GM21737 (cell line): Measurements from ENCODE around the gene NUB1.
A peak's percentile ranks its signal among the peaks of the same experiment; 100 is the strongest.

Experiments
- ATAC-seq: cut with Tn5 transposase; IDR thresholded peaks from one replicate; pipeline ENCODE4 v1.9.1; 2021; ENCODE audit warnings: mild to moderate bottlenecking, moderate library complexity; ENCODE audit not compliant: unreplicated experiment

NUB1 gene

DNA sequence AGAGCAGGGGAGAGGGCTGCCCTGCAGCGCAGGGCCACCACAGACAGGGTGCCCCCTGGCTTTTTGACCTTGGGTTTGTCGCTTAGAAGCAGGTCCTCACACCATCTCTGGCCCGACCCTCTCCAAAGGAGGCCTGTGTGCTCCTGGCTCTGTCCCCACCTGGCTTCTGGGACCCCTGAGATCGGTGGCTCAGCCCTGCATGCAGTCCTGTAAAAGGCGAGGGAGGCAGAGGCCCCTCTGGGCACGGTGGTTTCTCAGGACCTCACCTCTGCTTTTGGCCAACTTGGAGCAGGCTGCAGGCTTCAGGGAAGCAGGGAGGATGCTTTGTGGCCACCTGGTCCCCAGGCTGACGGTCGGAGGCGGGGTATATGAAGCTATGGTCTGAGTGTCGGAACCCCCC, 46.8 kb downstream of the NUB1 start:
- no peak for ATAC-seq

GRCh38 chr7:151389096-151389767, 47.6 kb downstream of the NUB1 start:
- no peak for ATAC-seq

DNA sequence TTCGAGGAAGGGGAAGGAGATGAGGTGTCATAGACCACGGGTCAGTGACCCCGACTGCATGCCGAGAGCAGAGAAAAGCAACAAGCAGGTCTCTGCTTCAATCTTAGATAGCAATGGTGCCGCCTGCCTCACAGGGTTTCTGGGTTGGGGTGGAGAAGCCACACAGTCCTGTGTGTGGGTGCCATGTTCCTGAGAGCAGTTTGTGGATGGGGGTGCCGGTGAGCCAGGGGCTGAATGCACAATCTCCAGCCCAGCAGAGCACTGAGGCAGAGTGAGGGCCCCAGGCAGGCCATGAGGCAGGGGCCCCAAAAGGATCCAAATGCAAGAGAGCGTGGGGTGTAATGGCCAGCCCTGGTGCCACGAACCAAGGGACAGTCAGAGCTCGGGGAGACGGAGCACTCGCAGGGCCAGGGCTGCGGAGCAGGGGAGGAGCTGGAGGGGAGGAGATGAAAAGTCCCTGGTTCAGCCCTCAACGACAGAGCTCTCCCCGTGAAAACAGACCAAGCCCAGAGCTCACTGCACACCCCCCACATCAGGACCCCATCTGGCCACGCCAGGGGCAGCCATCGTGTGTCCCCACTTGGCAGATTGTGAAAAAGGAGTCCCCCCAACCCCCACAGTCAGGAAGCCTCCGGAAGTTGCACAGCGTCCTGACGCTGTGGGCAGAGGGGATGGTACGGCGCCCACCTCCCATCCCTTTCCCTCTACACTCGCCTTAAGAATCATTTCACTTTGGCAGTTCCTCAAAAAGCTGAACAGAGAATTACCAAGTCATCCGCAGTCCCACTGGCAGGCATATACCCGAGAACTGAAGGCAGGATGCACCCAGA, 48.4 kb downstream of the NUB1 start:
- ATAC-seq: no peak

DNA sequence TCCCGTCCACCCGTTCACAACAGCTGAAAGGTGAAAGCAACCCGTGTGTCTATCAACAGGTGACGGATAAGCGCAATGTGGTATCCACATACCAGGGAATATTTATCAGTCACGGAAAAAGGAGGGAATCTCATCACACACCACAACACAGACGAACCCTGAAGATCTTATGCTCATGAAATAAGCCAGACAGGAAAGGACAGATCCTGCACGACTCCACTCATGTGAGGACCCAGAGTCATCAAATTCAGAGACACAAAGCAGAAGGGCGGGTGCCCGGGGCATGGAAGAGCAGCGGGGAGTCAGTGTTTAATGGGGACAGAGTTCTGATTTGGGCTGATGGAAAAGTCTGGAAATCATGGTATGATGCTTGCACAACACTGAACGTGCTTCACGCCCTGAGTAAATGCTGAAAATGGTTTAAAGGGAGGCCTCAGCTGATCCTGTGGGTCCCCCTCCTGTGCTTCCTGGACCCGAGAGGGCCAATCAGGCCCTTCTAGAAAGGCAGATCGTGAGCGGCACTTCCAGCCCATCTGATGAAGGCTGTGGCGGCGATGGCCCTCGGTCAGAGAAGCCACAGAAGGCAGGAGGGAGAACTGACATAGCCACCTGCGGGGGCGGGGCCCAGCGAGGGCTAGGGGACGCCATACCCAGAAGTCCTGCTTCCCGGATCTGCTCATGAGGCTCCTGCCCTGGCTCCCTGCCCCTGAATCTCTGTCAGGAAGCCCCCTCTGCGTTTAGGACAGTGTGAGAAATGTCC, 49.2 kb downstream of the NUB1 start:
- no peak for ATAC-seq

DNA sequence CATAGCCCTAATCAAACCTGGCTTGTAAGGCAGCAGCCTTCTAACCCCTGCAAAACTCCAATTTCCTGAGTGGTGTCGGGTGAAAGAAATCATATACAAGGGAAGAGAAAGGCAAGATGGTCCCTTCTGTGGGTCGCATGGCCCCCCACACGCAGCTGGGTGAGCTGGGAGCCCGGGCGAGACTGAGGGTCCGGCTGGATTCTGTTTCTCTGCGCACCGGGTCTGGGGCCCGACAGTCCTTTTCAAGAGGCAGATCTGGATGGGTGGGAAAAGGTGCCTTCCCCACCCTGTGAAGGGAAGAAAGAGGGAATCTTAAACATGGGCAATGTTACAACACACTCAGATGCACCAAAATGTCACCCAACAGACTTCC, 49.7 kb downstream of the NUB1 start:
- no peak for ATAC-seq

GRCh38 chr7:151392002-151392401, 50.4 kb downstream of the NUB1 start:
- no peak for ATAC-seq

GRCh38 chr7:151392426-151392825, 50.8 kb downstream of the NUB1 start:
- ATAC-seq: no peak

DNA sequence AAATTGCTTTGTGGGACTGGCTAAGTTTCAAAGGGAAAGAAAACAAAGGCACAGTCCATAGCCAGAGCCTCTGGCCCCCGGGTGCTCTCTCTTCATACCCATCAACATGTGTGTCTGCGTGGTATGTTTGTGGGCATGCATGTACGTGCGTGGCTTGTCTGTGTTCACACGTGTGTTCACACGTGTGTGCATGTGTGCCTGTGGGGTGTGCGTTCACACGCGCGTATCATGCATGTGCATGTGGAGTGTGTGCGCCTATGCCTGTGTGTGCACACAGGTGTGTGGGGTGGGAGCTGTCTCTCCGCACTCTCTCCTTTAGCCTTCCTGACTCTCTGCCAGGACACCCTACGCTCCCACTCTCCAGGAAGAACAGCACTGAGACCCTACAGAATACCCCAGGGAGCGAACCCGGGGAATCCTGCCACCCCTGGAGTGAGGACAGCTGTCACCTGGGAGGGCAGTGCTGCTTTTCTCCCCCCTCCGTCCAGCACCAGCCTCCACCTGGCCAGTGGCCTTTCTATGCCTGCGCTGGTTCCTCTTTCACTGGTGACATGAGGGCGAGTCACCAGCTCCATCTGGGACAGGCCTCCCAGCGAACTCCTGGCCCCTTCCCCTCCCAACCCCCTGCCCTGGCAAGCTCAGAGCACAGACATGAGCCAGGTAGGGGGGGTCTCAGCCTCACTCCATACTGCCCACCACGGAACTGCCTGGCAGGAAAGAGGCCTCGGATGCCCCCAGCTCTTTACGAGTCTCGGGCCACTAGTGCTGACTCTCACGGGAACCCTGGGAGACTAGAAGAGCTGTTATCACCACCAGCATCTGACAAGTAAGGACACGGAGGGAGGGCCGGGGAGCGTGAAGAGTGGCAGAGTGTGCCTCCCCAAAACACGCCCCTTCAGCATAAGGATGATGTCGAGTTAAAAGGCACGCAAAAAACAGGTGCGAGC, 51.7 kb downstream of the NUB1 start:
- ATAC-seq: no peak

DNA sequence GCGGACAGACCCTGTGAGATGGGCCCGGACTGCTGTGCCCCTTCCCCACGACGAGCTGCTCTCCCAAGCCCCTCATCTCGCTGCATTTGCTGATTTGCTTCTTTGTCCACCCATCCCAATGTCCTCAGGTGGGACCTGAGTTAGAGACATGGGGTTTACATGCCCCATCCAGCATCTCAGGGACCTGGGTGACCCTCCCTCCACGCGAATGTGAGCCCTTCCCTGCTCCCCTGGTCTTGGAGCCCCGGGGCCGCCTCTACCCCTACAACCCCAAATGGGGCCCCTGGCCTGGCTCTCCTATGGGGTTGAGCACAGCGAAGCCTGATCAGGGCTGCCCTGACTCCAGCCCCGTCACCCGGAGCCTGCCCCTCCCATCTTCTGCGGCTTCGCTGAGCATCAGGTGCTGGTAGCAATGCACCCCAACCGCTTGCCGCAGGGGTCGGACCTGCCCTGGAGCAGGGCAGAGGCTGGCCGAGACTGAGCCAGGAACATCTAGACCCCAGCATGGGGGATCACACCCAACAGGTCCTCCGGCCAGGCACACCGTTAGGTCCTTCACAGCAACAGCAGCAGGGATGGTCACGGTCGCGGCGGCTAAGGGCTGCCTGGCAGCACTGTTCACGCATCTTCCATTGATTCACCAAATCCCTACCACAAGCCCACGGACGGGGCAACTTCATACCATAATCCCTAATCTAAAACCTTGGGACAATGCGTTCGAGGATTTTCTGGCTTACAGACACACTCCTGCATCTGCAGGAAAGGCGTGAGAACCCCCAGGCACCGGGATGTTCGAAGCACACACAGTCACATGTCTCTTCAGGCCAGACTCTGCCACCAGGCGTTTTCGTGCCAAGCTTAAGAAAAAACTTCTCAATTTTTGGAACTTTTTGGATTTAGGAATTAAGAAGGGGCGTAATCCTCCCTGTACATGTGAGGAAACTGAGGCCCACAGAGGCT, 52.7 kb downstream of the NUB1 start:
- no peak for ATAC-seq

- no peak for ATAC-seq
These were observed 53.4 kb downstream of the NUB1 start for GRCh38 chr7:151395036-151395367.

DNA sequence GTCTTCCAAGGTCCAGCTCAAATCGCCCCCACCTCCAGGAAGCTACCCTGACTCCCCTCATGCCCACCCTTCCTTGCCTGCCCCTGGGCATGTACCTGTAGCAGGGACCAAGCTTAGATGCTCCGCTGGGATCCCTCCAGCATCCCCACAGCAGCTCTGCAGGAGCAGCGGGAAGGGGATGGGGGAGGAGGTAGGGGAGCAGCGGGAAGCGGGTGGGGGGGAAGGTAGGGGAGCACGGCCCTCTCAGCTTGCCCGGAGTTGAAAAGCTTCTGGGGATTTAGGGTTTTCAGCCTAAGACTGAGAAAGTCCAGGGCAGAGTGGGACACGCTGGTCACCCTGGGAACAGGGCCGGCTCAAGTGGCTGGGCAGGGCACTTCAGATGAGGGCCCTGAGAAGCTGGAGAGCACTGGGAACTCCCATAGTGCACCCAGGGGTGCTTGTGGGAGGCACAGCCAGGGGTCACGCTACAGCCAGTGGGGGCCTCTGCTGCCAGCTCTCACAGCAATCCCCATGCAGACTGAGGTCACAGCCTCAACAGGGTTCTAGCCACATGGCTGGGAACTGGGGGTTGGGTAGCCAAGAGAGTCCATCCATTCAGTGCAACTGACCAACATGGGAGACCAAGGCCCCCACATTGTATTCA, 54.8 kb downstream of the NUB1 start:
- no peak for ATAC-seq

DNA sequence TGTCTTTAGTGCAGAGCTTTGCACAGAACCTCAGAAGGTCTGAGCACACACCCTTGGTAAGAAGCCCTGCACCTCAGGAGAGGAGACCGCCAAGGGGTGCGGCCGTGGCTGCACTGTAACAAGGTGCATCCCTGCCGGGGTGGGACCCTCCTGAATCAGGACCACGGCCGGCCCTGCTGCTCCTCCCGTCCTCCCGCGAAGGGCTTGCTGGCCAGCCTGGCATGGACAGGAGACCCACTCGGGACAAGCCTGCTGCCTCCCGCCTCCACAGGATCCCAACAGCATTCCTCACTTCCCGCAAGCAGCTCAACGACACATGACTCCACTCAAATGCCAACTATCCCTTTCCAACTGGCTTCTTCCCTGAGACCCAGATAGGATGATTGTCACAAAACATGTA, 55.4 kb downstream of the NUB1 start:
- no peak for ATAC-seq

DNA sequence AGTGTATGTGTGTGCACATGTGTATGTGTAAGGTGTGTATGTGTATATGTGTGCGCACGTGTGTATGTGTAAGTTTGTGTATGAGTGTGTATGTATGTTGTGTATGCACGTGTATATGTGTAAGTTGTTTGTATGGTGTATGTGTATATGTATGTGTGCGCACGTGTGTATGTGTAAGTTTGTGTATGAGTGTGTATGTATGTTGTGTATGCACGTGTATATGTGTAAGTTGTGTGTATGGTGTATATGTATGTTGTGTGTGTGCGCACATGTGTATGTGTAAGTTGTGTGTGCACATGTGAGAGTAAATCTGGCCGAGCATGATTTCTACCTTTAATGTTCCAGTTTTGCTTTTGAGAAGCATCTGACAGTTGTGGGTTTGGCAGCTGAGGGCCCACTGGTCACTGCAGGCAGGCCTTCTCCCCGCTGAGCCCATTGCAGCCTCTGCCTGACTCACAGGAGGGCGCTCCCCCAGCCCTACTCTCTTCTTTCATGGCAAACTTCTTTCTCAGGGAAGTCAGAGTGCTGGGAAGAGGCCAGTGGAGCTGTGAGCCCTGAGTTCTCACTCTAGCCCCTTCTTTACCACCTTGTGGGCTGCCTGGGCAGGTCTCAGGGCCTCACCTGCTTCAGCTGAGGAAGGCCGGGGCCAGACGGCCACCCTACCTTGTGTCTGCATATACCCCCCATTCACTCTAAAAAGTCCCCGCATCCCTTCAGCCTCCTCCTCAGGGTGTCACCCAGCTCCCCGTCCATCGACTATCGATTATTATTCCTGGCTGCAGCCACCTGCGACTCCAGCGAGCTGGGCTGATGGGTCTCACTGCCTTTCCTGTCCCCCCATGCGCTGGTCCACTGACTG, 57.1 kb downstream of the NUB1 start:
- no peak for ATAC-seq

GRCh38 chr7:151399305-151399601, 57.6 kb downstream of the NUB1 start:
- ATAC-seq: no peak

DNA sequence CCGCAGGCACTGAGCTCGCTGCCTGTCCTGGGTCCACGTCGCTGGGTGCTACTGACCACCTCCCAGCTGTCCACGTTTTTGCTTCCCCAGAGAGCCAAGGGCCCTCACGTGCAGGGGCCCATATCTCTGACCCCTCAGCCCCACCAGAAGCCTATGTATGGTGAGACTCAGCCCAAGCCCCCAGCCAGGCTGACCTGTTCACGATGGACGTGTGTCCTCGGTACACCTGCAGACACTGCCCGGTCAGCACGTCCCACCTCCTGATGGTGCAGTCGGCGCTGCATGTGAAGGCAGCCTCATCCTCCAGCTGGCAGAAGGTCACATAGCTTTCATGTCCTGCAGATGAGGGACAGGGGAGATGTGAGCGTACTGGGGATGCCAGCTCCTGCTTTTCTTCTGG, 58.3 kb downstream of the NUB1 start:
- ATAC-seq: no peak

DNA sequence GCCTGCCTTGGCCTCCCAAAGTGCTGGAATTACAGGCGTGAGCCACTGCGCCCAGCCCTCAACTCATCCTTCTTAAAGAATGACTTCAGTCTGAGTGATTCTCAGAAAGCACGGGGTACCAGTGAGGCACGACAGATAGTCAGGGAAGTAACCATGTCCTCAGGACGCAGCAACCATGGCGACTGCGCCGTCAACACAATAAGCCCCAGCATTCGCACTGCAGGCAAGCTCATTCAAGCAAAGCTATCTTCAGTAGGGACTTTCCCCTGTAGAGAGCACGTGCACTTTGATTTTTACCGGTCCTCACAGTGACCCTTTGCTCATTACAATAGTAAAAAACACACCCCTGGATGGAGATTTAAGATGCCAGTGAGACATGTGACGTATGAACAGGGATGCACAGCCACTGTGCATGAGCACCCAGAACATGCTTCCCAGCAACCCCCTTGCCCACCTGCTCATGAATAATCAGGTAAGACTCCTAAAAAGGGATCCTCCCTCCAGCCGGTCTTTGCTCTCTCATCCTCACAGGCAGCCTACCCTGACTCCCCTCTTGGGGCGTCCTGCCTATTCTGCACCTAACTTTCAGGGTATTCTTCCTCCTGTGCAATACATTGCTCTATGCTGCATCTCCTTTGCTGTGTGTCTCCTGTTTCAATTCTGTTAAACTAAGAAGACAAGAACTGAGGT, 59.2 kb downstream of the NUB1 start:
- peak; percentile 58 for ATAC-seq

DNA sequence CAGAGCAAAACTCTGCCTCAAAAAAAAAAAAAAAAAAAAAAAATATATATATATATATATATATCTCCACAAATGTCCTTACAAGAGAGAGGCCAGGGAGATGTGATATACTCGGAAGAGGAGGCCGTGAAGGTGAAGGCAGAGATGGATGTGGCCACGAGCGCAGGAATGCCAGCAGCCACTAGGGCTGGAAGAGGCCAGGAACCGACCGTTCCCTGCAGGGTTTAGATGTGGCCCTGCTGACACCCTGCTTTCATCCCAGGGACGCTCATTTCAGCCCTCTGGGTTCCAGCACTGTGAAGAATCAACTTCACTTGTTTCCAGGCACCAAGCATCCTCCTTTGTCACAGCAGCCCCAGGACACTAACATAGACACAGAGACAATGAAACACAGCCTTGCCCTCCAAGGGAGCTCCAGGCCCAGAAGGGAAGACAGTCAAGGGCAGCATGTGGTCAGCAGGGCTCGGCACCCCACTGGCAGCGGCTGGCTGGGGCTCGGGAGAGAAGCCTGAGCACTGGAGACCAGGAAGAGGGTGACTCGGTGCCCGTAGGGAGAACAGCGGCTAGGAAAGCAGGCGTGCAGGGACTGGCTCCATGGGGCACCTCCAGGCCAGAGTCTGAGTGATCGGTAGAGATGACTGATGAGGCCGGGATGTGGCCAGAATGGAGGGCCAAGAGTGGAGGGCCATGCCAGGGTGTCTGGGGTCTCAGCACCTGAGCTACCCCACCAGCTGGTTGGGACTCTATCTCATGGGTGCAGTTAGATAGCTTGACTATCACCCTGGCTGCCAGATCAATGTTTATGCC, 60.6 kb downstream of the NUB1 start:
- no peak for ATAC-seq
